Measurements from ENCODE around the gene ADAD2. TPM values are rescaled to one million over a fixed set of nuclear protein-coding genes. Genes with fewer than 3 reads are reported as not detected.

ADAD2 gene
- total and polyA plus RNA-seq, 9 of the 15 experiments (the other 6 are each of a cell fraction or from before 2014, with no cell fraction given), result 0.07 TPM; not detected in 8

Other genes with a start within 250 kb of the ADAD2 start
Only the 7 nearest of the 10 such genes appear.
- not detected in 2 replicates for gene SLC38A8, start 148.4 kb upstream of the ADAD2 start, total RNA-seq (2014; rRNA removed)
- gene SLC38A8, start 148.4 kb upstream of the ADAD2 start, total RNA-seq (2014; rRNA removed; fragmentation: Illumina TruSeq; extraction: Trizol), result not detected in 2 replicates
- gene SLC38A8, start 148.4 kb upstream of the ADAD2 start, total RNA-seq (2015; rRNA removed; fragmentation: Illumina TruSeq; extraction: Trizol), result not detected in 2 replicates
- gene SLC38A8, start 148.4 kb upstream of the ADAD2 start, total RNA-seq (2021), result not detected in 2 replicates
- gene SLC38A8, start 148.4 kb upstream of the ADAD2 start, polyA plus RNA-seq (2011; rRNA removed), result not detected in 2 replicates
- not detected in 2 replicates for gene SLC38A8, start 148.4 kb upstream of the ADAD2 start, polyA plus RNA-seq (2014; fragmentation: Illumina TruSeq; extraction: Trizol)
- not detected for gene SLC38A8, start 148.4 kb upstream of the ADAD2 start, polyA plus RNA-seq (2014; fragmentation: Nextera tagmentation; extraction: Ambion mirVana)
- 0.28 TPM in 1 of 2 replicates, not detected in the other for gene SLC38A8, start 148.4 kb upstream of the ADAD2 start, polyA plus RNA-seq (2014; rRNA removed)
- gene MBTPS1, start 74.2 kb upstream of the ADAD2 start, total RNA-seq (2014; rRNA removed), result 43.8 and 50.9 TPM in 2 replicates
- 31.7 and 32.0 TPM in 2 replicates for gene MBTPS1, start 74.2 kb upstream of the ADAD2 start, total RNA-seq (2014; rRNA removed; fragmentation: Illumina TruSeq; extraction: Trizol)
- 35.7 and 40.3 TPM in 2 replicates for gene MBTPS1, start 74.2 kb upstream of the ADAD2 start, total RNA-seq (2015; rRNA removed; fragmentation: Illumina TruSeq; extraction: Trizol)
- 46.6 and 53.9 TPM in 2 replicates for gene MBTPS1, start 74.2 kb upstream of the ADAD2 start, total RNA-seq (2021)
- 47.5 and 57.6 TPM in 2 replicates for gene MBTPS1, start 74.2 kb upstream of the ADAD2 start, polyA plus RNA-seq (2011; rRNA removed)
- 47.5 and 50.6 TPM in 2 replicates for gene MBTPS1, start 74.2 kb upstream of the ADAD2 start, polyA plus RNA-seq (2014; fragmentation: Illumina TruSeq; extraction: Trizol)
- gene MBTPS1, start 74.2 kb upstream of the ADAD2 start, polyA plus RNA-seq (2014; fragmentation: Nextera tagmentation; extraction: Ambion mirVana), result 1 to 10 TPM; 2.8 to 4.3 TPM
- 47.3 and 52.6 TPM in 2 replicates for gene MBTPS1, start 74.2 kb upstream of the ADAD2 start, polyA plus RNA-seq (2014; rRNA removed)
- 19.7 and 20.5 TPM in 2 replicates for gene HSDL1, start 46.0 kb upstream of the ADAD2 start, total RNA-seq (2014; rRNA removed)
- gene HSDL1, start 46.0 kb upstream of the ADAD2 start, total RNA-seq (2014; rRNA removed; fragmentation: Illumina TruSeq; extraction: Trizol), result 31.5 and 36.4 TPM in 2 replicates
- gene HSDL1, start 46.0 kb upstream of the ADAD2 start, total RNA-seq (2015; rRNA removed; fragmentation: Illumina TruSeq; extraction: Trizol), result 38.6 and 39.9 TPM in 2 replicates
- 26.4 and 27.7 TPM in 2 replicates for gene HSDL1, start 46.0 kb upstream of the ADAD2 start, total RNA-seq (2021)
- 41.2 and 45.7 TPM in 2 replicates for gene HSDL1, start 46.0 kb upstream of the ADAD2 start, polyA plus RNA-seq (2011; rRNA removed)
- 24.1 and 26.9 TPM in 2 replicates for gene HSDL1, start 46.0 kb upstream of the ADAD2 start, polyA plus RNA-seq (2014; fragmentation: Illumina TruSeq; extraction: Trizol)
- gene HSDL1, start 46.0 kb upstream of the ADAD2 start, polyA plus RNA-seq (2014; fragmentation: Nextera tagmentation; extraction: Ambion mirVana), result 10 to 100 TPM; 14.8 to 16.3 TPM
- gene HSDL1, start 46.0 kb upstream of the ADAD2 start, polyA plus RNA-seq (2014; rRNA removed), result 25.8 and 31.0 TPM in 2 replicates
- gene DNAAF1, start 45.8 kb upstream of the ADAD2 start, total RNA-seq (2014; rRNA removed), result not detected in 2 replicates
- gene DNAAF1, start 45.8 kb upstream of the ADAD2 start, total RNA-seq (2014; rRNA removed; fragmentation: Illumina TruSeq; extraction: Trizol), result not detected in 2 replicates
- gene DNAAF1, start 45.8 kb upstream of the ADAD2 start, total RNA-seq (2015; rRNA removed; fragmentation: Illumina TruSeq; extraction: Trizol), result not detected in 2 replicates
- not detected in 2 replicates for gene DNAAF1, start 45.8 kb upstream of the ADAD2 start, total RNA-seq (2021)
- gene DNAAF1, start 45.8 kb upstream of the ADAD2 start, polyA plus RNA-seq (2011; rRNA removed), result not detected in 2 replicates
- not detected in 2 replicates for gene DNAAF1, start 45.8 kb upstream of the ADAD2 start, polyA plus RNA-seq (2014; fragmentation: Illumina TruSeq; extraction: Trizol)
- gene DNAAF1, start 45.8 kb upstream of the ADAD2 start, polyA plus RNA-seq (2014; fragmentation: Nextera tagmentation; extraction: Ambion mirVana), result not detected
- gene DNAAF1, start 45.8 kb upstream of the ADAD2 start, polyA plus RNA-seq (2014; rRNA removed), result 0.01 and 0.23 TPM in 2 replicates
- 26.2 and 43.0 TPM in 2 replicates for gene TAF1C, start 4.1 kb upstream of the ADAD2 start, total RNA-seq (2014; rRNA removed)
- 7.9 and 9.8 TPM in 2 replicates for gene TAF1C, start 4.1 kb upstream of the ADAD2 start, total RNA-seq (2014; rRNA removed; fragmentation: Illumina TruSeq; extraction: Trizol)
- 22.3 and 23.0 TPM in 2 replicates for gene TAF1C, start 4.1 kb upstream of the ADAD2 start, total RNA-seq (2015; rRNA removed; fragmentation: Illumina TruSeq; extraction: Trizol)
- gene TAF1C, start 4.1 kb upstream of the ADAD2 start, total RNA-seq (2021), result 46.6 and 55.0 TPM in 2 replicates
- gene TAF1C, start 4.1 kb upstream of the ADAD2 start, polyA plus RNA-seq (2011; rRNA removed), result 16.7 and 31.2 TPM in 2 replicates
- 21.0 and 35.4 TPM in 2 replicates for gene TAF1C, start 4.1 kb upstream of the ADAD2 start, polyA plus RNA-seq (2014; fragmentation: Illumina TruSeq; extraction: Trizol)
- 1 to 10 TPM; 1.5 TPM for gene TAF1C, start 4.1 kb upstream of the ADAD2 start, polyA plus RNA-seq (2014; fragmentation: Nextera tagmentation; extraction: Ambion mirVana)
- gene TAF1C, start 4.1 kb upstream of the ADAD2 start, polyA plus RNA-seq (2014; rRNA removed), result 64.8 and 74.8 TPM in 2 replicates
- not detected in 2 replicates for gene KCNG4, start 48.9 kb downstream of the ADAD2 start, total RNA-seq (2014; rRNA removed)
- not detected in 2 replicates for gene KCNG4, start 48.9 kb downstream of the ADAD2 start, total RNA-seq (2014; rRNA removed; fragmentation: Illumina TruSeq; extraction: Trizol)
- not detected in 2 replicates for gene KCNG4, start 48.9 kb downstream of the ADAD2 start, total RNA-seq (2015; rRNA removed; fragmentation: Illumina TruSeq; extraction: Trizol)
- gene KCNG4, start 48.9 kb downstream of the ADAD2 start, total RNA-seq (2021), result not detected in 2 replicates
- not detected in 2 replicates for gene KCNG4, start 48.9 kb downstream of the ADAD2 start, polyA plus RNA-seq (2011; rRNA removed)
- not detected in 2 replicates for gene KCNG4, start 48.9 kb downstream of the ADAD2 start, polyA plus RNA-seq (2014; fragmentation: Illumina TruSeq; extraction: Trizol)
- not detected for gene KCNG4, start 48.9 kb downstream of the ADAD2 start, polyA plus RNA-seq (2014; fragmentation: Nextera tagmentation; extraction: Ambion mirVana)
- not detected in 2 replicates for gene KCNG4, start 48.9 kb downstream of the ADAD2 start, polyA plus RNA-seq (2014; rRNA removed)
- not detected in 2 replicates for gene WFDC1, start 103.7 kb downstream of the ADAD2 start, total RNA-seq (2014; rRNA removed)
- gene WFDC1, start 103.7 kb downstream of the ADAD2 start, total RNA-seq (2014; rRNA removed; fragmentation: Illumina TruSeq; extraction: Trizol), result not detected in 2 replicates
- not detected in 2 replicates for gene WFDC1, start 103.7 kb downstream of the ADAD2 start, total RNA-seq (2015; rRNA removed; fragmentation: Illumina TruSeq; extraction: Trizol)
- gene WFDC1, start 103.7 kb downstream of the ADAD2 start, total RNA-seq (2021), result not detected in 2 replicates
- gene WFDC1, start 103.7 kb downstream of the ADAD2 start, polyA plus RNA-seq (2011; rRNA removed), result not detected in 2 replicates
- not detected in 2 replicates for gene WFDC1, start 103.7 kb downstream of the ADAD2 start, polyA plus RNA-seq (2014; fragmentation: Illumina TruSeq; extraction: Trizol)
- not detected for gene WFDC1, start 103.7 kb downstream of the ADAD2 start, polyA plus RNA-seq (2014; fragmentation: Nextera tagmentation; extraction: Ambion mirVana)
- not detected in 2 replicates for gene WFDC1, start 103.7 kb downstream of the ADAD2 start, polyA plus RNA-seq (2014; rRNA removed)

All from K562 (cell line).